Measurements from ENCODE around the gene MKLN1. TPM values are rescaled to one million over a fixed set of nuclear protein-coding genes. Genes with fewer than 3 reads are reported as not detected.
"Not testable (repeated sequence)": the region's sequence is repeated elsewhere in the genome, so short reads cannot be mapped to it uniquely, and the experiment has no call there.

MKLN1 gene
- polyA plus RNA-seq, 3 donors, result 33.4 to 42.9 (median 38.0) TPM

DNA sequence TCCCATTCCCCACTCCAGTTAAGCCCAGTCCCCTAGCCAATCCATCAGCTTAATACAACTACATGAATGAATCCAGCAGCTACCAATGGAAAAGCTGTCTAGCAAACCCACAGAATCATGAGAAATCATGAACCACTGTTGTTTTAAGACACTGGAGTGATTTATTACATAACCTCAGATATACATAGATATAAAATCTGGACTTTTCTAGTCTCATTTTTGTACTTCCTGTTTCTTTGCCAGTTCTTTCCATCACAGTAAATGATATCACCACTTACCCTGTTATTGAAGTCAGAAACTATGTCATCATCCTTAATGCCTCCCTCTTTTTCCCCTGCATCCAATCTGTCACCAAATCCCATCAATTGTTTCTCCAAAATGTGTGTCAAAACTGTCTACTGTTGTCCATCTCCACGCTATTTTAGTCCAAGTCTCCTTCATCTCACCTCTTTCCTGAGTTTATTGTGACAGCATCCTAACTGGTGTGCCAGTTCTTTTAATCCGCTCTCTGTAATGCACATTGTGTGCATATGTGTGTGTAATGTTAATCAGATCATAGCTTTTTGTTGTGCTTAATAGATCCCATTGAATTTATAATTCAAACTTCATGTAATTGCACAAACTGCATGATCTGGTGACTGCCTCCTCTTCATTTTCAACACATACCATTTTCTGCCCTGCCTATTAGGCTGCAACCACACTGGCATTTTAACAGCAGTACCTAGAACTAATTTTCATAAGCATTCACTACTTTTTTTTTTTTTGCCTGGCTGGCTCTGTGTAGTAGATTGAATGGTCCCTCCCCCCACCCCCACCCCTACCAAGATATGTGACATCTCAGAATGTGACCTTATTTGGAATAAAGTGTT, 56.0 kb downstream of the MKLN1 start:
- no peak for DNase-seq

DNA sequence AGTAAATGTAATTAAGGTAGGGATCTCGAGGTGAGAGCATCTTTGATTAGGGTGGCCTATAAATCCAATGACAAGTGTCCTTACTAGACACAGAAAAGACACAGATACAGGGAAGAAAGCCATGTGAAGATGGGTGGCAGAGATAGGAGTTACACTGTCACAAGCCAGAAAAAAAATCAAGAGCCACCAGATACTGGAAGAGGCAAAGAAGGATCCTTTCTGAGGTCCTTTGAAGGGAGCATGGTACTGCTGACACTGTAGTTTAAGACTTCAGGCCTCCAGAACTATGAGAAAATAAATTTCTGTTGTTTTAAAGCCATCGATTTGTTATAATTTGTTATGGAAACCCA, 56.6 kb downstream of the MKLN1 start:
- DNase-seq, result no peak

DNA sequence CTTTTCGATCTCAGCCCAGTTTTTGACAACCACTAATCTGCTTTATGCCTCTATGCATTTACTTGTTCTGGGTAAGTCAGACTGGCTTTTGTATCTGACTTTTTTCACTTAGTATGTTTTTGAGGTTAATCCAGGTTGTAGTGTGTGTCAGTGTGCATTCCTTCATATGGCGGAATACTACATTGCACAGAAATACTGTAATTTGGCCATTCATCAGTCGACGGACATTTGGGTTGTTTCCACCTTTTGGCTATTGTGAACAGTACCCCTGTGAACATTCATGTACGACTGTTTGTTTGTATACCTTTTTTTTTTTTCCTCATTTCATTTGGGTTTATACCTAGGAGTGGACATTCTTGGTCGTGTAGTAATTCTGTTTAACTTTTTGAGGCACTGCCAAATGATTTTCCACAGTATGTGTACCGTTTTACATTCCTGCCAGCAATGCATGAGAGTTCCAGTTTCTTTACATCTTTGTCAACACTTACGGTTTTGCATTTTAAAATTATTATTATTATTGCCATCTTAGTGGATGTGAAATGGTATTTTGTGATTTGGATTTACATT, 57.4 kb downstream of the MKLN1 start:
- no peak for DNase-seq

DNA sequence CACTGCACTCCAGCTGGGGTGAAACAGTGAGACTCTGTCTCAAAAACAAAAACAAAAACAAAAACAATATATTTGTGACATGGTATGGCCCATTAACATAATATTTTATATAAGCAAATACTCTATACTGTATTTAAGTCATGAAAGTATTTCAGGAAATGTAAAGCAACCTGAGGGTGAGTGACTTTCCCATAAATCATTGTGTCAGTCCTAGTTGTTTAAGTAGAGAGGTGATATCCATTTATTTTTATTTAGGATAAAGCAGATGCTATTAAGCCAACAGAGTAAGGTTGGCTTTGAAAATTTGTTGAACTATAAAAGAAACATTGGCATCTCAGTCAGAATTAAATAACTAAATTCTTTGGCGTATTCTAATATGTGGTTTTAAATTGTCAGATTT, 60.5 kb downstream of the MKLN1 start:
- DNase-seq, result no peak

DNA sequence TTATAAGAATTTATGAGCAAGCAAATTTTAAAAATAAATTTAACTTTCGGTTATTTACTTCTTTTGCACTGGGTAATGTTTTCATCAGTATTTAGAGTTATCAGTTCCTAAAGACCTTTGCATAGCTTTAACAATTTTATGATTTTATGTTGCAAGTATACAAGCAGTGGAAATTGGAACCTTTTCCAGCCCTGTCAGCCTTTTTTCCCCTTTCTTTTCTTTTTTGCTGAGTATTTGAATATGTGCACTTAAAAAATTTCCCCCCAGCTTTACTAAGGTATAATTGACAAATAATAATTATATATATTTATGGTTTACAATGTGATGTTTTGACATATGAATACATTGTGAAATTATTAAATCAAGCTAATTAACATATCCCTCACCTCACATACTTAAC, 62.6 kb downstream of the MKLN1 start:
- no peak for DNase-seq

DNA sequence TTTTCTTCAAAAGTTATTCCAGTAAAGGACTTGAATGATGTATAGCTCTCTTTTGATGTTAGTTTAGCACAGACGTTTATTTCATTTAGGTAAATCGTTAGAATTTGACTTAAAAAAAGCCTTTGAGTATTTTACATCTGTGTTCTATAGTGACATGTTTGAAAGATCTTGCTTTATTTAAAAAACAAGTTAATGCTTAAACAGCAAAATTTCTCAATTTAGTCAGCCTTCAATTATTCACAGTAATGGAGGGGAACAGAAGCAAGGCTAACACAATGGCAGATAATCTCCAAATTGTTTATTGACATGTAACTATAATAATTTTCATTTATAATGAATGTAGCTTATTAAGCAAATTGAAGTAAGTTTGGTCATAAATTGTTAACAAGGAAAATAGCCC, 63.5 kb downstream of the MKLN1 start:
- no peak for DNase-seq

DNA sequence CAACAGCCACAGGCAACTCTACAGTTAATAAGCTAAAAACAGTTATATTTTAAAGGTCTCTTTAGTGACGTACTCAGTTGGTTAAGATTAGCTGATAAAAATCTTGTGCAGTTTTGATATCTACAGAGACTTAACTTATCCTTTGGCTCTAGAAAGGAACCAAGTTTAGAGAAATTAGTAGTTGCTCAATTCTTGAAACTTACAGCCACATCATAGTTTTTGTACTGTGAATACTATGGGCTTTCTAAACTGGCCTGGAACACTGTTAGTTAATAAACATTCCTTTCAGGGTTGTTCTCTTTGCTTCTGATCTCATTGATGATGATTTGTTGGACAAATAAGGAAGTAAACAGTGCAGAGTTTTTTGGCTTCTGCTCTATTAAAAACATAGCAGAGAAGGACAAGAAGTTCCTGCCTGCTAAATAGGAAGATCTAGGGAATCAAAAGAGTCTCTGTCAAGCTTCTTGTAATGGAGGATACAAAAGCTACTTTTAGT, 73.1 kb downstream of the MKLN1 start:
- peak; percentile 20 for DNase-seq

DNA sequence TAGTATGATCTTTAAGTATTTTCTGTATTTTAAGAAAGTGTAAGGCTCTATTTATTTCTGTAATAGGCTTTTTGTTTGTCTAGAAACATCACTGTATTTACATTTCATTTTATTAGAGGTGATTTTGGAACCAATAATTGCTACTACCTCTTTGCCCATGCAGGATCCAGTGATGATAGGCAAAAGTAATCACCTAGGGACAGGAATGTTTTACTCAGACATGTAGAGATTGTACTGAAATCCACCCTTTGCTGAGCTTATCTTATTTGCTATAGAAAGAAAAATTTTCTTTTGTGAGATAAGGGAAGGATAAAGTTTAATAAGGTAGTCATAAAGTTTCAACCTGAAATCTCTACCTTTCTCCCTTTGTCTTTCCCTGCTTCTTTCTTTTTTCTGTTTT, 73.5 kb downstream of the MKLN1 start:
- DNase-seq, result no peak

DNA sequence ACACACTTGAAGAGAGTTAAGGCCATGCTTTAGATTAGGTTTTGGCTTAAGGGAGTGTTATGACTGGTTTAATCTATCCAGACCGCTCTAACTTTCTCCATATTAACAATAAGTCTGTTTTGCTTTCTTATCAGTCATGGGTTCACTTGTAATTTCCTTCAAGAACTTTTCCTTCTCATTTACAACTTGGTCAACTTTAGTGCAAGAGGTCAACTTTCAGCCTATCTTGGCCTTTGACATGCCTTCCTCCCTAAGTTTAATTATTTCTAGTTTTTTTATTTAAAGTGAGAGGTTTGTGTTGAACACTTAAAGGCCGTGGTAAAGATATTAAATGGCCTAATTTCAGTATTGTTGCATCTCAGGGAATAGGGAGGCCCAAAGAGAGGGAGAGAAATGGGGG, 75.6 kb downstream of the MKLN1 start:
- DNase-seq, result no peak

DNA sequence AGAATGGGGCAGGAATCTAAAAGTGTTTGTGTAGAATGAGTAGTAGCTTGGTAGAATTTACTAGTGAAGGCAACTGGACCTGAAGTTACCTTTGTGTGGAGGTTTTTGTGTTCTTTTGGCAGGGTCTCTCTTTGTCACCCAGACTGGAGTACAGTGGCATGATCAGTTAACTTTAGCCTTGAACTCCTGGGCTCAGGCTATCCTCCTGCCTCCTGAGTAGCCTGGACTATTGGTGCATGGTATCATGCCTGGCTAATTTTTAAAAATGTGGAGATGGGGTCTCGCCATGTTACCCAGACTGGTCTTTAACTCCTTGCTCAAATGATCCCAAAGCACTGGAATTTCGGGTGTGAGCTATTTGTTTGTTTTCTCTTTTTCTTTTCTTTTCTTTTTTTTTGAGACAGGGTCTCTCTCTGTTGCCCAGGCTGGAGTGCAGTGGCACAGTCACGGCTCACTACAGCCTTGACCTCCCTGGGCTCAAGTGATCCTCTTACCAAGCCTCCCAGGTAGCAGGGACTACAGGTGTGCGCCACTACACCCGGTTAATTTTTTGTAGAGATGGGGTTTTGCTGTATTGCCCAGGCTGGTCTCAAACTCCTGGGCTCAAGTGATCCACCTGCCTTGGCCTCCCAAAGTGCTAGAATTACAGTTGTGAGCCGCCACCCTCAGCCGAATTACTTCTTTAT, 76.7 kb downstream of the MKLN1 start:
- no peak for DNase-seq

DNA sequence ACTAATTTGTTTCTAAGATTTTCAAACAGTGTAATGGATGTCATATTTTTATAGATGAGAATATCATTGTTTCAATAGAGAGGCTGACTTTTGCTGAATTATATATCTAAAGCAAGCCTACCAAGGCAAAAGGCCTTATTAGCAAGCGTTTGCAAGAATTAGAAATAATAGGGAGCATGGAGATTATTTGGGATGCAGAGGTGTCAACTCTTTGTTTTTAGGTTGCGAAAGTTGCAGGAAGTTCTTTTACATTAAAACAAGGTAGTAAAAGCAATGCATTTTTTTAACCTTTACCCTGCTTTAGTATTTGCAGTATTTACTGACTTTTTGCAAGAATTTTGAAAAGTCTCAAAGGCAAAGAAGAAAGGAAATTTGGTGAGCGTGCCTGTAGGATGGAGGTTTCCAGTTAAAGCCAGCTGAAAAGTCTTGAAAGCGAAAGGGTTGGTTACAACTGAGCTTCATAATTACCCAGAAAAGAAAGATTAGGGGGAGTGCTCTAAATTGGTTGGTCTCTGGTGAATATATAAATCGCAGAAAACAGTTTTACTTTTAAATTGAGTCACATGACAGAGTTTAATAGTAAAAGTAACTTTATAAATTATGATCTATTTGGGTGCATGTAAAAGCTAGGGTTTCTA, 81.6 kb downstream of the MKLN1 start:
- no peak for DNase-seq

DNA sequence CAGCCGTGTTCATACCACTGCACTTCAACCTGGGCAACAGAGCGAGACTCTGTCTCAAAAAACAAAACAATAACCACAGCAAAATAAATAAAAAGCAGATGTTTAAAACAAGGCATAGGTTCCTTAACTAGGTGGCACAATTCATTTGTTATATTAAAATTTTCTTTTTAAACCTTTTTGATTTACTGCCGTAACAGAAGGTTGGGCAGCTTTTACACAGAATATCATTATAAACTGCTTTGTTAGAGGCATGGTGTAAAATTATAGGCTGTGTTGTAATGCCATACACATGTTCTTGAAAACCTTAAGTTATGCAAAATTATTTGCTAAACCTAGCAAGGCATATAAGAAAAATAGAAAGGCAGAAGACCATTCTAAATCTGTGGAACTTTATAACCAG, 84.4 kb downstream of the MKLN1 start:
- DNase-seq, result no peak

DNA sequence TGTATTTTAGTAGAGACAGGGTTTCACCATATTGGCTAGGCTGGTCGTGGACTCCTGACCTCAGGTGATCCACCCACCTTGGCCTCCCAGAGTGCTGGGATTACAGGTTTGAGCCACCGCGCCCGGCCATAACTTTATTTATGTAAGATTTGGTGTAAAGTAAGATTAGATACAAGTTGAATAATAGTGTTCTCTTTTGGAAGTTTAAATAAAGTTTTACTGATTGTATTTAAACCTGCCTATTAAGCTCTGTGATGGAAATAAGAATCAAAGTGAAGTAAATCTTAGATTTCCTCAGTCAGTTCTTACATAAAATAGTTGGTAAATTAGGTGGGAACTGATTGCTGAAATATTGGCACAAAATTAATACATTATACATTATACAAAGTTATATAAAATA, 86.0 kb downstream of the MKLN1 start:
- no peak for DNase-seq

DNA sequence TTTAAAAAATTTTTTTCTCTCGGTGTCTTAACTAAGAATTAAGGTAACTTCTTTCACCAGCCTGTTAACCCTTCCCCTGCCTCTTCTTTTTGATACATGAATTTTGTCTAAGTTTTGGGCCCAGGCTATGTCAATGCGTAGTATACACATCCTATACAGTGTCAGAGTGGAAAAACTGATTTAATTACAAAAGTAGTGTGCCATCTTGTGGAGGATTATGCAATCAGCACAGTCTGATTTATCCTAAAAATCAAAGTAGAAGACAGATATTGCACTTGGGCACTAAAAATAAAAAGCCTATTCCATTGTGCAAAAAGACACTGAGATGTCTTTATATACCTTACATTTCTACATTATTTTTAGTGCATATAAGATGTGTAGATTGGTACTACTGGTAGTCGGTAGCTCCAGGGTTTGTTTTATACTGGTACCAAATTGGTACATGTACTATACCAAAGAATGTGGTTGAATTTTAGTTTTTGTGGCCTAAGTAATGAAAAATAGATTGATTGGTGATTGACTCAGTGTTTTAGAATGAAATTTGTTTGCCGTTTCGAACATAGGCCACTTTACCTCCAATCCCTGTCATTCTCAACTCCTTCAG, 96.6 kb downstream of the MKLN1 start:
- peak; percentile 15 for DNase-seq

DNA sequence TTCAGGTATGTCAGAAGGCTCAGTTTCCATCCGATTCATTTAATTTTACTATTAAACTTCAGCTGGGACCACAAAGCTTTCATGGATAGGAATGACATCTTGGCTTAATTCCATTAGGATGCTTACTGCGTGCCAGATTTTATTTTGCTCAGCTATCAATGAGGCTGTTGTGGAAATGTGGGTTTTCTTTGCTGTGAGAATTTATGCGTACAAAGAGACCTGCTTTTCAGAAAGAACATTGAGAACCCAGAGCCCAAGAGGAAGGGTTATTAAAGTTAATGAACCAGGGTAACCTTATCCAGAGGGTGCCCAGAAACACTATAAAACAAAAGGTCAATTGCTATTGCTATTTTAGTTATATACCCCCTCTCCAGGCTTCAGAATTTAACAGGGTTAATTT, 98.3 kb downstream of the MKLN1 start:
- DNase-seq, result peak; percentile 21

DNA sequence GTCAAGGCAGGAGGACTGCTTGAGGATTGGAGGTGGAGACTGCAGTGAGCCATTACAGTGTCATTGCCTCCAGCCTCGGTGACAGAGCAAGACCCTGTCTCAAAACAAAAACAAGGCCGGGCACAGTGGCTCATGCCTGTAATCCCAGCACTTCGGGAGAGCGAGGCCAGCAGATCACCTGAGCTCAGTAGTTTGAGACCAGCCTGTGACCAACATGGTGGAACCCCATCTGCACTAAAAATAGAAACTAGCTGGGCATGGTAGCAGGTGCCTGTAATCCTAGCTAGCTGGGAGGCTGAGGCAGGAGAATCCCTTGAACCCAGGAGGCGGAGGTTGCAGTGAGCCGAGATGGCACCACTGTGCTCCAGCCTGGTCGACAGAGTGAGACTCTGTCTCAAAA, 103.2 kb downstream of the MKLN1 start:
- not testable (repeated sequence) for DNase-seq

DNA sequence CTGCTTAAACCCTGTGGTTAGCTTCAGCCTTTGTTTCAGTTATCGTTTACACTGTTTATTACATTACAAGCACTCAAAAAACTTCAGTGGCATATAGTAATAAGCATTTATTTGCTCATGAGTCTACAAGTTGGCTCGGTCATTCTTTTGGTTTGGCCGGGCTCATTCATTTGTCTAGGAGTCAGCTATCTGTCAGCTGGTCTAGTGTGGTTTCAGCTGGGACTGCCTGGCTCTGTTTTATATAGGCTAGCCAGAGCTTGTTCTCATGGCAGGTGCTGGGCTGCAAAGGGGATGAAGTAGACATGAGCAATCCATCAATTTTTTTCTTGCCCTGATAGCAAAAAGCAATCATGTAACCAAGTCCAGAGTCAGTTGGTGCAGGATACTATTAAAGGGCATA, 103.6 kb downstream of the MKLN1 start:
- no peak for DNase-seq

DNA sequence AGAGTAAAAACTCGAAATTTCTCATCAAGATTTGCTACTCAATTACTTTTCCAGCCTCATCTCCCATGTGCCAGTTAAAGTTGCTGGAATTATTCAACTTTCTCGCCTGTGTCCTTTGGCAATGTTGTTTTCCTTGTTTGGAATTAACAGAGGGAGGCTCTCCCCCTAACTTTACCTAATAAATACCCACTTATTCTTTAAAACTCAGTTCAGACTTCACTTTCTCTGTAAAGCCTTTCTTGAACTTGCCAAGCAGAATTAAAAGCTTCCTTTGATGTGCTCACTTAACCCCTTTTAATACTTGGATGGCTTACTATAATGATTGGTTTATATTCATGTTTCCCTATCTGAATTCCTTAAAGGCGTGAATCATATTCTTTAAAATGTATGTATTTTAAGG, 104.1 kb downstream of the MKLN1 start:
- no peak for DNase-seq

DNA sequence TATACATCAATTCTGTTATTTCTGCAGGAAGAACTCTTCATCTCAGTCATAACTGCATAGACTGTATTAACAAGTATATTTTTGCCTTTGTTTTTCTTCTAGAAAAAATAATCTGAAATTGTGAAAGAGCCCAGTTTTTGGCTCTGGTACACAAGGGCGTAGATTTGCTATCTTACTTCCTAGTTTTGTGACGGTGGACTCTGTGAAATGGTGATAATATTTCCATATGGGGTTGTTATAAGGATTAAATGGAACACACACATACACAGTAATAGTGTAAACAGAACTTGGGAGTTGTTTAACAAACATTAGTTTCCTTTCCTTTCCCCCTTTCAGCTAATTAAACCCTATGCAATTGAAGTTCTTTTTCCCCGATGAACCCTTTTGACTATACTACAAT, 108.7 kb downstream of the MKLN1 start:
- DNase-seq, result no peak

DNA sequence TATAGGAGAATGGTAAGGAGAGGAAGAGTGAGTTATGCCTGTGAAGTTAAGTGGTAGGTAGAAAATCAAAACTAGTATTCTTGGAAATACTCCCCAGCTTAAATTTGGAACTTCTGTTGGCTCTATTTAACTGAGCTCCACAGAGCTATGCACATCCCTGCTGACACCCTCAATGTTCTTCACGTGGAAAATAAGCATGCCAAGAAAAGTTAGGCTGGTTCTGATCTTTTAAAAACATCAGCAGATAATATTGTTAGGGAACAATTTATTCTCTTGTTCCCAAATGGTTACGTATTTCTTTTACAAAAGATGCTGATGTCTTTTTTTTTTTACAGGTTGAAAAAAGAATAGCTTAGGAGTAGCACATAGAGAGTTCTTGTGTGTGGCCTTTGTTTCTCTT, 111.3 kb downstream of the MKLN1 start:
- DNase-seq, result no peak

DNA sequence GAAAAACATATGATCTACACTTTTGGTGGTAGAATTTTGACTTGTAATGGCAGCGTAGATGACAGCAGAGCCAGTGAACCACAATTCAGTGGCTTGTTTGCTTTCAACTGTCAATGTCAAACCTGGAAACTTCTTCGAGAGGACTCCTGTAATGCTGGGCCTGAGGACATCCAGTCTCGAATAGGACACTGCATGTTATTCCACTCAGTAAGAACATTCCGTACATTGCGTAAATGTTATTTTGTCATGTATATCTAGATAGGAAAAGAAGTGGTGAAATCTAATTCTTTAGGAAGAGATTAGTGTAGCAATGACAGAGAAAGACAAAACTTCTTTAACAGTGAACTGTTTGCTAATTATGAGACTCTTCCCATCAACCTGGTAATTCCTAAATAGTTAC, 115.8 kb downstream of the MKLN1 start:
- DNase-seq, result no peak

DNA sequence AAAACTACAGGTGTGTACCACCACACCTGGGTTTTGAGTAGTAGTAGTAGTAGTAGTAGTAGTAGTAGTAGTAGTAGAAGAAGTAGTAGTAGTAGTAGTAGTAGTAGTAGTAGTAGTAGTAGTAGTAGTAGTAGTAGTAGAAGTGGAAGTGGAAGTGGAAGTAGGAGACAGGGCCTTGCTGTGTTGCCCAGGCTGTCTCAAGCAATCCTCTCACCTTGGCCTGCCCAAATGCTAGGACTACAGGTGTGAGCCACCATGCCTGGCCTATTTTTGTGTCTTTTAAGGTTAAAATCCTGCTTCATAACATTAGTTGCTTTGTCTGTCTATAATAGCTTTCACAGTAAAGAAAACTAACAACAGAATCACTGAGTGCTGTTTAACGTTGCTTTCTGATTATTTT, 117.0 kb downstream of the MKLN1 start:
- DNase-seq, result no peak
